GM23338 (cell line): ENCODE measurements around the gene PKP2.

Experiments
- CTCF ChIP-seq, 2 experiments: fragments of 200-600 bp in 1 of 2; sonication (generic) in 1 of 2; conservative IDR thresholded peaks; 2 replicates each; pipeline versions ENCODE4 v1.5.1 to v1.6.1; 2016 to 2017; ENCODE audit warnings: antibody characterized with exemption in 2 of 2, low read depth in 2 of 2, mild to moderate bottlenecking in 2 of 2, moderate library complexity in 1 of 2
- EZH2 ChIP-seq: fragments of 200-600 bp; sonication (generic); IDR thresholded peaks from one replicate; pipeline ENCODE4 v1.8.0; 2017; ENCODE audit warnings: antibody characterized with exemption, mild to moderate bottlenecking, low read depth; ENCODE audit not compliant: unreplicated experiment
- JUNB ChIP-seq: IDR thresholded peaks from one replicate; pipeline ENCODE4 v1.6.1; 2016; ENCODE audit warnings: antibody characterized with exemption; ENCODE audit not compliant: unreplicated experiment

DNA sequence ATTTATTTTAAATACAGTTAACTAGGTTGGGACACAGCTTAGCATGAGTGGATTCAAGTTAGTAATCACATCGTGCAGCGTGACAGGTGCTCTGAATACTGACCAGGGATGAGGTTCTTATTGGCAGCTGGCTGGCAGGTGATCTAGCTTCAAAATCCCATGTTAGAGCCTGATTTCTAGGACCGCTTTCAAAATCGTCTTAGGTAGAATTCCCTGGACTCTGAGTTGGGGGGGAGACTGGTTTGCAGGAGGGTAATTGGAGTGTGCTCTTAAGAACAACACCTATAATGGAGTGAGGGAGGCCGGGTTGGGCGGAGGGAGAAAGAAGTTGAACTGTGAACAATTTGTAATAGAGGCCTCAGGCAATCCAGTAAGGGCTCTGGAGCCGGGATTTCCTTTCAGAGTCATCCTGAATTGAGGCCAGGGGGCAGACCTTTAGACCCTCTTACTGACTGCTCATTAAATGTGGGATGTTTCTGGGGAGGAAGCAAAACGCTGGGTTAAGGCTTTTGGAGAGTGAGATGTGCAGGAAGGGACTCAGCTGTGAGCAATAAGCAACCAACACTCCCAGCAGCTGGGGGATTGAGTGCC lies 140.0 kb downstream of the PKP2 start:
- TF ChIP-seq CTCF (conservative IDR thresholded peaks at IDR 0.05; ENCODE audit: low read depth in 2 of 2) (no peak), EZH2 (no peak), JUNB (no peak)
